ENCODE results near the gene ALG3.

DNA sequence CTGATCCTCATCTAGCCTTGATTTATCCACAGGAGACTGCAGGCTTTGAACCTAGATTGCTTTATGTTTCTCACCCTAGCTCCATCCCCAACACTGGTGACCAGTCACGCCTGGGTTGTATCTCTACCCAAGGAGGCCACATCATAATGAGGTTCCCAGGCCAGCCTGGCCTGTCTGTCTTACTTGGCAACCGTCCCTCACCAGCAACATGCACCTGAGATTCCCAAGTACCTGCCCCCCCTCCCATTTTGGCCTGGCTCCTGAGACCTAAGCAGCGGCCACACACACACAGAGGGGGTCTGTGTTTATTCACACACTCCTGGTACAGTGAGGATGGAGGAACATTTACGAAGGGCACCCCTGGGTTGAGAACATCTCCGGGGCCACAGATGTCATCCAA is 10.2 kb upstream of the ALG3 start:
- TF ChIP-seq, protein P1, sequence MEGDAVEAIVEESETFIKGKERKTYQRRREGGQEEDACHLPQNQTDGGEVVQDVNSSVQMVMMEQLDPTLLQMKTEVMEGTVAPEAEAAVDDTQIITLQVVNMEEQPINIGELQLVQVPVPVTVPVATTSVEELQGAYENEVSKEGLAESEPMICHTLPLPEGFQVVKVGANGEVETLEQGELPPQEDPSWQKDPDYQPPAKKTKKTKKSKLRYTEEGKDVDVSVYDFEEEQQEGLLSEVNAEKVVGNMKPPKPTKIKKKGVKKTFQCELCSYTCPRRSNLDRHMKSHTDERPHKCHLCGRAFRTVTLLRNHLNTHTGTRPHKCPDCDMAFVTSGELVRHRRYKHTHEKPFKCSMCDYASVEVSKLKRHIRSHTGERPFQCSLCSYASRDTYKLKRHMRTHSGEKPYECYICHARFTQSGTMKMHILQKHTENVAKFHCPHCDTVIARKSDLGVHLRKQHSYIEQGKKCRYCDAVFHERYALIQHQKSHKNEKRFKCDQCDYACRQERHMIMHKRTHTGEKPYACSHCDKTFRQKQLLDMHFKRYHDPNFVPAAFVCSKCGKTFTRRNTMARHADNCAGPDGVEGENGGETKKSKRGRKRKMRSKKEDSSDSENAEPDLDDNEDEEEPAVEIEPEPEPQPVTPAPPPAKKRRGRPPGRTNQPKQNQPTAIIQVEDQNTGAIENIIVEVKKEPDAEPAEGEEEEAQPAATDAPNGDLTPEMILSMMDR (conservative IDR thresholded peaks at IDR 0.05): no peak
- TF ChIP-seq ZFX (IDR thresholded peaks at IDR 0.05): no peak

Measured in C4-2B (cell line).